Frontal cortex (tissue), 4 donors: ENCODE results near the gene AKAP6. TPM values are rescaled to one million over a fixed set of nuclear protein-coding genes. Genes with fewer than 3 reads are reported as not detected.

ENCODE experiments used
- DNase-seq, 2 donors: peaks; one replicate each; pipeline ENCODE4 v3.0.0; 2012; ENCODE audit warnings: low spot score in 2 of 2
- FAIRE-seq: peaks from 2 replicates; lab custom pipeline; 2012; peaks lifted over from hg19 to GRCh38; lab: Jason Lieb, UNC
- total RNA-seq: library from RNA; depleted of rRNA; stranded (reverse); fragments of >200 nt; gene quantifications from one replicate; pipeline ENCODE4 v1.2.3, GENCODE V29; 2014
- donor health status: control.
- donor health status: control.
- donor health status: control.

AKAP6 gene
- total RNA-seq, 1 donor from 2014 or later: 102 TPM

GRCh38 chr14:32509632-32510187 lies 180.6 kb downstream of the AKAP6 start:
- FAIRE-seq (peak; percentile 97), DNase-seq (peak; percentile 12 to 18)

DNA sequence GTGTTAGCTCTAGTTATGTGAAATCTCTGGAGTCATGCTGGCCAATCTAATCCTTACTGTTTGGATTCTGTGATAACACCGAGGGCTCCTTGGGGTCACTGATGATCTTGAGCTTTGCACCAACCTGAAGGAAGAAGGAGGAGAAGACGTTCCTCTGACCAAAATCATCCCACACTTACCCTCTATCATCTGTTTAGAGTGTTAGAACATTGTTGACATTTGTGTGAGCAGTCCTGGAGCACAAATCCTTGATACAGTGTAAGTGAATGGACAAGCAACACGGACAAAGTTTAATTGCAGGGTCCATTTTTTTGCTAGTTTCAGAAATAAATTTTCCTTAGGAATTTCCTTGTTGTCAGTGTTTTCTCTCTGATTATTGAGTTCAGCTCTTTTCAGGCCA lies 181.7 kb downstream of the AKAP6 start:
- DNase-seq (no peak), FAIRE-seq (no peak)

DNA sequence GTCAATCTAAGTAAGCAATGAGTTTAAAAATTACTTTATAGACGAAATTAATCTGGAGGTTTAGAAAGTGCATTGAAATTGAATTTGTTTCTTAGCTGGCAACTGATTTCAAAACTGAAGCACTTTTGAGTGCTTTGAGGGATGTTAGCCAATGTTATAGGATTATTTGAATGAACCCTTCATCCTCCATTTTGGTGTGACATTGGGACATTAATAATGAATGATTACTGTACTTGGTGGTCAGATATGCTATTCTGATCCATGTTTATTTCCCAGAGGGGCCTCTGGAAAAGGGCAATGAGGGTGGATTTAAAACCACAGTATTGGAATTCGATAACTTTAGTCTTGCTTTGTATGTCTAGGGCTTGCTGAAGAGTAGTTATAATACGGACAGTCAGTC lies 183.2 kb downstream of the AKAP6 start:
- DNase-seq: no peak
- FAIRE-seq: no peak

GRCh38 chr14:32512813-32513212 lies 183.7 kb downstream of the AKAP6 start:
- DNase-seq (no peak), FAIRE-seq (no peak)

DNA sequence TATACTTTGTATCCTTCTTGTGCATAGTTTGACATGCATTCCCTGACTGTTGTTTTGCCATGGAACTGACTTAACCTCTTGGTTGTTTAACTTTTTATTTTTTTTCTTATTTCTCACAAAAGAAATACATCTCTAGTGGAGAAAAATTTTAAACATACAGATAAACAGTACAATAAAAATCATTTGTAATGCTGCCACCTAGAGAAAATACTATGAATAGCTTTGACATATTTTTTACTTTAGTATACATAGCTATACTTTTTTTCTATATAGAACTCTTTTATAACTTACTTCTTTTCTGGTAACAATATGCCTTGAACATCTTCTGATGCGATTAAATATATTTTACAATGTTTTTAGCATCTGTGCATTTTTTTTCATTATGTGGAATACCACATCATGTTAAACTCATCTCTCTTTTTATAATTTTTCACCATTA lies 184.5 kb downstream of the AKAP6 start:
- no peak for DNase-seq
- peak; percentile 99 for FAIRE-seq

GRCh38 chr14:32514236-32514635 lies 185.1 kb downstream of the AKAP6 start:
- no peak for DNase-seq
- FAIRE-seq: no peak

DNA sequence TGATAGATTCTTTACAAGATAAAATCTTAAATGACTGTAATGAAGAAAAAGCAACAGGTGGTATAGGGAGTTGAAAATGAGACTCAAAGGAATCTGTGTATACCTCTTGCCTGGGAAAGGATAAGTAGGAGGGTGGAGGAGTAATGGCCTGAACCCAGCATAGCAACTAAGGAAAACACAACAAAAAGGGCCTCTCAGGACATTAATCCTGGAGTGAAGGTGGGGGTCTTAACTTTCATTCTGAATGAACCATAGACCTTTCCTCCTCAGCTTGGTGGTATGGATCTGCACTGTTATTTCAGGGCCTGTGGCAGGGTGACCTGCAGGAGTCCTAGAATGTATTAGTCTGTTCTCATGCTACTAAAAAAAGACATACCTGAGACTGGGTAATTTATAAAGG lies 185.6 kb downstream of the AKAP6 start:
- no peak for FAIRE-seq
- DNase-seq: no peak

DNA sequence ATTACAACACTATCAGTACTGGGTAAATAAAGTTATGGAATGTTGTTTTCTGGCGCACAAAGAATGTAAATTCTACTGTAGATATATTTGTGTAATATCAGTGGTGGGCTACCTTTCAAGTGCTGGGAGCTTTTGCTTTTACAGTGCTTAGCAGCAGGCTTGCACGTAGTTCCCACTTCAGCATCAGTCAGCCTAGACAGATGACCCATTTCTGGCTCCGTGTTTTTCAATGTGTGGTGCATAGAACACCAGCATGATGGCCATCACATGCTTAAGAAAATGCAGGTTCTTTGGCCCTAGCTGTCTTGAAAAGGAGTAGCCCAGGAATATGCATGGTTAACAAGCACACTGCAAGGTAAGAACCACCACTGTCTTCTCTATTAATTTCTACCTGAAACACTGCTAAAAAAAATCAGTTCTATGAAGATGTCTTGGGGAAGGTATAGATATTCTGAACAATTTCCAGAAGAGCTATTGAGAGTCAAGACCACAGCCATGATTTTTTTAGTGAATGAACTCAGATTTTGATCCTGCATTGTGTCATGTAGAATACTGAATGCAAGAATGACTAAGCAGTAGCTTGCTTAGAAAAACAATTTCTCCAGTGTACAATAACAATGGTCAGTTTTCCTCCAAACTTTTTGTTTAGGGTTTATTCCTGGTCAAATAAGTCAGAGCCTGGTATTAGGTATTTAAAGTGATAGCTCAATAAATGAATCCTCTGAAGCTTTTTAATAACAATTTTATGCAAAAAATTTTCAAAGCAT lies 195.7 kb downstream of the AKAP6 start:
- DNase-seq (no peak), FAIRE-seq (peak; percentile 64)

- DNase-seq: no peak
- FAIRE-seq: no peak
Observed at GRCh38 chr14:32525591-32525990, 196.5 kb downstream of the AKAP6 start.

DNA sequence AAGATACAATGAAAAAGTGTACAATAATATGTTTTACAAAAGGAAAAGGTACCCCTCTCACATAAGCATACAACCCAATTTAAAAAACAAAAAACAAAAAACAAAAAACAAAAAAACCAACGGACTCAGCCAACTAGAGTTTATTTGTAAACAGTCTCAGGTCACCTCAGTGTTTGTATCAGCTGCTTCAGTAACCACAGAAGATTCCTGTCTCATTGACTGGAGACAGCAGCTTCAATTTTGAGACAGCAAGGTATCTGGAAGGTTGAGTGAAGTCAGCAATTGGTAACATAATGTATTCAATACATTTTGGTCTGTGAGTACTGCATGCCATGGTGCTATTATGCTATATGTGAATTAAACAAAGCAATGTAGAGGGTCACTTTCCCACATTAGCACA lies 201.7 kb downstream of the AKAP6 start:
- DNase-seq (no peak), FAIRE-seq (no peak)

- FAIRE-seq (no peak), DNase-seq (no peak)
Observed at GRCh38 chr14:32531942-32532515, 202.9 kb downstream of the AKAP6 start.

DNA sequence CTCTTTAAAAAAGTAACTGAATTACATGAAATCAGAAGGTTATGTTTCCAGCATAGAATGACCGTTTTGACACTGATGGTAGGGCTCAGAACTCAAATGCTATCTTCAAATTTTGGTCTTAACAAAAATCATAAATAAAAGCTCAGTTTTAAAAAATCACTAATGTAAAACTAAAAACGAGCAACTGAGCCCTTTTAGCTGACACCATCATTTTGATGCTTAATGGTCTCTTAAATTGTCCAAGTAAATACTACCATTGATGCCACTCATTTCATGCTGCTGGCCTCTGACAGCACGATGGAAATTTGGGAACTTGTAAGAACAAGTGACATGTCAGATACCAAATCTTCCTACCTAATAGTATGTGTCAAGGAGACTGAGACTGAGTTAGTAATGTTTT lies 205.0 kb downstream of the AKAP6 start:
- FAIRE-seq (no peak), DNase-seq (no peak)

- no peak for DNase-seq
- no peak for FAIRE-seq
Observed at GRCh38 chr14:32536175-32536574, 207.1 kb downstream of the AKAP6 start.

DNA sequence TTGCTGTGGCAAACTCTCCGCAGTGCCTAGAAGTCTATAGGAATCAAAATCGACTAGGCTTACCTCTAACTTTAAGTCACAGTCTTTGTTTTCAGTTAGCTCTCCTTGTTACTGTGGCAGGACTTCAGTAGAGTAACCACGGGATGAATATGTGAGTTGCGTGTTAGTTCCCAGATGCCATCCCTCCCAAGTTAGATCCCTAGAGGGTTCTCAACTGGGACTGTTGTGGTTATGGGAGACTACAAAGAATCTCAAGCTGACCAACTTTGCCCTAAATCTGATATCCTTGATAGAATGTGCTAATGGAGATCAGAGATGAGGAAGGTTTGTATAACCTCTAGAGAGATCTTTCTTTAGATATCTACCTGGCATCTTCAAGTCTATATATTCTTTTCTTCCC lies 208.1 kb downstream of the AKAP6 start:
- DNase-seq (no peak), FAIRE-seq (no peak)

DNA sequence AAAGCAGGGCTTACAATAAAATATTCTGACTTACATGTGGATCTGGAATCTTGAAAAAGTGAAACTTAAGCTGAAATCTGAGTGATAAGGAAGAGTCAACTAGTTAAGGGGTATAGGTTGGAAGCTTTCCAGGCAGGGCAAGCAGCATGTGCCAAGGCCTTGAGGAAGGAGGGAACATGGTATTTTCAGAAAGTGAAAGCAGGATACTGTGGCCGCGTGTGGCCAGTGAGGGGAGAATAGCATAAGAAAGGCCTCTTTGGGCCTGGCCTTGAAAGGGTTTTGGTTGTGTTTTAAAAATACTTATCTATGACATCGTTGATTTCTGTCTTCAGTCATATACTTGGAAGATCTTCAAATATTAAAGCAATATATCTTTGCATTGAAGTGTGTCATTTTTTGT lies 213.4 kb downstream of the AKAP6 start:
- no peak for DNase-seq
- FAIRE-seq: no peak

GRCh38 chr14:32545095-32545494 lies 216.0 kb downstream of the AKAP6 start:
- DNase-seq: no peak
- FAIRE-seq: no peak

DNA sequence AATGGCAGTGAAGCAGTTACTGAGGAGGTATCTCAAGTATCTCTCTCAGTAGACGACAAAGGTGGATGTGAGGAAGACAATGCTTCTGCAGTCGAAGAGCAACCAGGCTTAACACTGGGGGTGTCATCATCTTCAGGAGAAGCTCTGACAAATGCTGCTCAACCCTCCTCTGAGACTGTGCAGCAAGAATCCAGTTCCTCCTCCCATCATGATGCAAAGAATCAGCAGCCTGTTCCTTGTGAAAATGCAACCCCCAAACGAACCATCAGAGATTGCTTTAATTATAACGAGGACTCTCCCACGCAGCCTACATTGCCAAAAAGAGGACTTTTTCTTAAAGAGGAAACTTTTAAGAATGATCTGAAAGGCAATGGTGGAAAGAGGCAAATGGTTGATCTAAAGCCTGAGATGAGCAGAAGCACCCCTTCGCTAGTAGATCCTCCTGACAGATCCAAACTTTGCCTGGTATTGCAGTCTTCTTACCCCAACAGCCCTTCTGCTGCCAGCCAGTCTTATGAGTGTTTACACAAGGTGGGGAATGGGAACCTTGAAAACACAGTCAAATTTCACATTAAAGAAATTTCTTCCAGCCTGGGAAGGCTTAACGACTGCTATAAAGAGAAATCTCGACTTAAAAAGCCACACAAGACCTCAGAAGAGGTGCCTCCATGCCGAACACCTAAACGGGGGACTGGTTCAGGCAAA lies 216.6 kb downstream of the AKAP6 start:
- FAIRE-seq (no peak), DNase-seq (no peak)

GRCh38 chr14:32546246-32546645 lies 217.1 kb downstream of the AKAP6 start:
- FAIRE-seq (no peak), DNase-seq (no peak)

GRCh38 chr14:32552766-32553165 lies 223.7 kb downstream of the AKAP6 start:
- FAIRE-seq (no peak), DNase-seq (no peak)

DNA sequence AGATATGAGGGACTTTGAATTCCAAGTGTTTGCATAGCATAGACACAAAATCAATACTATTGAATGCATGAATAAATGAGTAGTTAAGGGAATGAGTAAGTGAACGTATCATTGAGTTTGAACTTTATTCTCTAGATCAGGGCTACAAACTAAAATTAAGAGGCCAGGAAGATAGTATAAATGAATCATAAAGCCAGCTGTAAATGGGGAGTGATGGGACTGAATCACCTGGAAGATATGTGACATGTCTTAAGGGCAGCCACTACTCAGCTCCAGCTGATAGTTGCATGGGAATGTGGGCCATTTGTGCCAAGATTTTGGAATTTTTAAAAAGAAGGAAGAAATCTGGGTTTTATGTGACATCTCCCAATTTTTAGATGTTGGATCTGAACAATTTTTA lies 229.9 kb downstream of the AKAP6 start:
- FAIRE-seq (no peak), DNase-seq (no peak)

GRCh38 chr14:32559590-32559989 lies 230.5 kb downstream of the AKAP6 start:
- DNase-seq (no peak), FAIRE-seq (no peak)
